ENCODE data around the gene PLA2G4B. TPM values are rescaled to one million over a fixed set of nuclear protein-coding genes. Genes with fewer than 3 reads are reported as not detected.

Gene PLA2G4B
- total and polyA plus RNA-seq, 2 experiments from 2014 or later, result 2.7 to 19.6 TPM

GRCh38 chr15:41809121-41809520 is 29.5 kb upstream of the PLA2G4B start:
- no peaks in the 10 kb centered on the region for H3K4me1 ChIP-seq (ENCODE audit: insufficient read depth)
- H3K4me2 ChIP-seq, result no peak overlapping the region
- TF ChIP-seq CTCF (IDR thresholded peaks at IDR 0.05; ENCODE audit: poor library complexity) (no peak), EZH2phosphoT487 (IDR thresholded peaks at IDR 0.05; ENCODE audit: low read depth, severe bottlenecking, unreplicated experiment) (no peak), EZH2 (IDR thresholded peaks at IDR 0.05; ENCODE audit: borderline replicate concordance) (no peak)
- H3K27me3 ChIP-seq, result no peaks in the 10 kb centered on the region
- no peaks in the 10 kb centered on the region for H3K9me3 ChIP-seq (ENCODE audit: low read depth)
- H3K27ac ChIP-seq, result no peak overlapping the region
- peaks cover 9% of the 10 kb centered on the region for H3K79me2 ChIP-seq
- no peak for DNase-seq (ENCODE audit: low spot score)
- H4K20me1 ChIP-seq (ENCODE audit: insufficient read depth, poor library complexity, severe bottlenecking), result no peaks in the 10 kb centered on the region
- no peak overlapping the region for H2AFZ ChIP-seq
- no peaks in the 10 kb centered on the region for H3K9me2 ChIP-seq (replicated peaks; ENCODE audit: insufficient read depth)
- no peaks in the 10 kb centered on the region for H3K36me3 ChIP-seq (replicated peaks; ENCODE audit: insufficient read depth, low read depth)
- 78% methylated on average over 2 of the region's 2 CpGs for whole genome bisulfite sequencing (ENCODE audit: low lambda C conversion rate, missing lambda C conversion rate)
- no peak overlapping the region for H3K4me3 ChIP-seq

- Histone ChIP-seq H4K20me1 (ENCODE audit: insufficient read depth, poor library complexity, severe bottlenecking) (no peaks in the 10 kb centered on the region), H3K9me3 (ENCODE audit: low read depth) (no peaks in the 10 kb centered on the region), H3K27ac (no peak overlapping the region), H2AFZ (no peak overlapping the region), H3K27me3 (no peaks in the 10 kb centered on the region), H3K36me3 (replicated peaks; ENCODE audit: insufficient read depth, low read depth) (no peaks in the 10 kb centered on the region), H3K4me1 (ENCODE audit: insufficient read depth) (no peaks in the 10 kb centered on the region), H3K4me2 (no peak overlapping the region), H3K79me2 (peaks cover 9% of the 10 kb centered on the region), H3K9me2 (replicated peaks; ENCODE audit: insufficient read depth) (no peaks in the 10 kb centered on the region), H3K4me3 (no peak overlapping the region)
- 93% methylated on average over 12 of the region's 12 CpGs for WGBS (ENCODE audit: low lambda C conversion rate, missing lambda C conversion rate)
- TF ChIP-seq EZH2phosphoT487 (IDR thresholded peaks at IDR 0.05; ENCODE audit: low read depth, severe bottlenecking, unreplicated experiment), result no peak
- TF ChIP-seq CTCF (IDR thresholded peaks at IDR 0.05; ENCODE audit: poor library complexity), result no peak
- no peak for TF ChIP-seq EZH2 (IDR thresholded peaks at IDR 0.05; ENCODE audit: borderline replicate concordance)
- DNase-seq (ENCODE audit: low spot score), result no peak
Observed at GRCh38 chr15:41809526-41810220, 29.0 kb upstream of the PLA2G4B start.

GRCh38 chr15:41810651-41811431 is 27.8 kb upstream of the PLA2G4B start:
- H3K27ac ChIP-seq, result no peak overlapping the region
- H3K79me2 ChIP-seq, result peaks cover 9% of the 10 kb centered on the region
- H3K36me3 ChIP-seq (replicated peaks; ENCODE audit: insufficient read depth, low read depth), result no peaks in the 10 kb centered on the region
- no peaks in the 10 kb centered on the region for H3K4me1 ChIP-seq (ENCODE audit: insufficient read depth)
- H3K4me3 ChIP-seq, result no peak overlapping the region
- 98% methylated on average over 5 of the region's 5 CpGs for WGBS (ENCODE audit: low lambda C conversion rate, missing lambda C conversion rate)
- H2AFZ ChIP-seq, result no peak overlapping the region
- no peaks in the 10 kb centered on the region for H3K9me2 ChIP-seq (replicated peaks; ENCODE audit: insufficient read depth)
- no peaks in the 10 kb centered on the region for H3K27me3 ChIP-seq
- H4K20me1 ChIP-seq (ENCODE audit: insufficient read depth, poor library complexity, severe bottlenecking), result no peaks in the 10 kb centered on the region
- no peak for DNase-seq (ENCODE audit: low spot score)
- TF ChIP-seq EZH2phosphoT487 (IDR thresholded peaks at IDR 0.05; ENCODE audit: low read depth, severe bottlenecking, unreplicated experiment) (no peak), EZH2 (IDR thresholded peaks at IDR 0.05; ENCODE audit: borderline replicate concordance) (no peak), CTCF (IDR thresholded peaks at IDR 0.05; ENCODE audit: poor library complexity) (no peak)
- H3K9me3 ChIP-seq (ENCODE audit: low read depth), result no peaks in the 10 kb centered on the region
- no peak overlapping the region for H3K4me2 ChIP-seq
